ENCODE data around the gene RAD21L1. TPM values are rescaled to one million over a fixed set of nuclear protein-coding genes. Genes with fewer than 3 reads are reported as not detected.

RAD21L1 gene
- total RNA-seq, 1 donor from 2014 or later: not detected

DNA sequence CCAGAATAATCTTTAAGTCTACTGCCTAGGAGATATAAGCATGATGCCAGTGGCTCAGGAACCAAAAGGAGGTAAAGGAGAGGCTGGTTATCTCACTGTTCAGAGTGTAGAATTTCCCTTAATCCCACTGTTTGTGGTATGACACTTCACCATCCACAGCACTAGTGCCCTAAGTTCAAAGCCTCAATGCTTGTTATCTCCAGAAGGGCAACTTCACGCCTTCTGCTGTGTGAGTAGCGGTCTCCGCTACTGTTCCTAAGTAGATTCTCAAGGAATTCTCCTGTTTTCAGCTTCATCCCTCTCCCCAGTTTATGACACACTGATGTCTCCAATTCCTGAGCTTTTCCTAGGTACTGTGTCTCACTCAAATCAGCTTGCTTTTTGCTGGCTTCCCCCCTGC lies 26.6 kb downstream of the RAD21L1 start:
- intact Hi-C loops (cut with DNase I): no loop called here
- no peak for DNase-seq
- TF ChIP-seq, protein P1, sequence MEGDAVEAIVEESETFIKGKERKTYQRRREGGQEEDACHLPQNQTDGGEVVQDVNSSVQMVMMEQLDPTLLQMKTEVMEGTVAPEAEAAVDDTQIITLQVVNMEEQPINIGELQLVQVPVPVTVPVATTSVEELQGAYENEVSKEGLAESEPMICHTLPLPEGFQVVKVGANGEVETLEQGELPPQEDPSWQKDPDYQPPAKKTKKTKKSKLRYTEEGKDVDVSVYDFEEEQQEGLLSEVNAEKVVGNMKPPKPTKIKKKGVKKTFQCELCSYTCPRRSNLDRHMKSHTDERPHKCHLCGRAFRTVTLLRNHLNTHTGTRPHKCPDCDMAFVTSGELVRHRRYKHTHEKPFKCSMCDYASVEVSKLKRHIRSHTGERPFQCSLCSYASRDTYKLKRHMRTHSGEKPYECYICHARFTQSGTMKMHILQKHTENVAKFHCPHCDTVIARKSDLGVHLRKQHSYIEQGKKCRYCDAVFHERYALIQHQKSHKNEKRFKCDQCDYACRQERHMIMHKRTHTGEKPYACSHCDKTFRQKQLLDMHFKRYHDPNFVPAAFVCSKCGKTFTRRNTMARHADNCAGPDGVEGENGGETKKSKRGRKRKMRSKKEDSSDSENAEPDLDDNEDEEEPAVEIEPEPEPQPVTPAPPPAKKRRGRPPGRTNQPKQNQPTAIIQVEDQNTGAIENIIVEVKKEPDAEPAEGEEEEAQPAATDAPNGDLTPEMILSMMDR (IDR thresholded peaks at IDR 0.05): no peak

GRCh38 chr20:1254254-1254653 lies 28.4 kb downstream of the RAD21L1 start:
- H3K27me3 ChIP-seq (ENCODE audit: low read depth): peaks cover 5% of the 10 kb centered on the region
- H3K27ac ChIP-seq: no peak overlapping the region
- TF ChIP-seq, protein P1 (IDR thresholded peaks at IDR 0.05): no peak
- no peak for ATAC-seq
- H3K4me3 ChIP-seq: no peak overlapping the region
- intact Hi-C loops (cut with DNase I): no loop called here
- H3K36me3 ChIP-seq: no peaks in the 10 kb centered on the region
- H3K9me3 ChIP-seq: no peaks in the 10 kb centered on the region
- no peak for DNase-seq
- H3K4me1 ChIP-seq: no peaks in the 10 kb centered on the region

More for the DNA sequence above, 26.6 kb downstream of the RAD21L1 start:
- no peak for ATAC-seq
- peaks cover 5% of the 10 kb centered on the region for H3K27me3 ChIP-seq (ENCODE audit: low read depth)
- no peaks in the 10 kb centered on the region for H3K36me3 ChIP-seq
- no peaks in the 10 kb centered on the region for H3K9me3 ChIP-seq
- no peaks in the 10 kb centered on the region for H3K4me1 ChIP-seq
- H3K27ac ChIP-seq: no peak overlapping the region
- no peak overlapping the region for H3K4me3 ChIP-seq

- H3K27me3 ChIP-seq (ENCODE audit: low read depth): peaks cover 5% of the 10 kb centered on the region
- H3K27ac ChIP-seq: no peak overlapping the region
- no peaks in the 10 kb centered on the region for H3K9me3 ChIP-seq
- intact Hi-C loops (cut with DNase I): no loop called here
- ATAC-seq: no peak
- H3K4me1 ChIP-seq: no peaks in the 10 kb centered on the region
- TF ChIP-seq, protein P1 (IDR thresholded peaks at IDR 0.05): no peak
- H3K4me3 ChIP-seq: no peak overlapping the region
- no peaks in the 10 kb centered on the region for H3K36me3 ChIP-seq
- DNase-seq: no peak
Observed at GRCh38 chr20:1255675-1256074, 29.8 kb downstream of the RAD21L1 start.

- DNase-seq (no peak), ATAC-seq (no peak)
- no peak overlapping the region for H3K27ac ChIP-seq
- no peaks in the 10 kb centered on the region for H3K9me3 ChIP-seq
- H3K27me3 ChIP-seq (ENCODE audit: low read depth): no peaks in the 10 kb centered on the region
- H3K4me3 ChIP-seq: no peak overlapping the region
- intact Hi-C loops (cut with DNase I): no loop called here
- TF ChIP-seq, protein P1 (IDR thresholded peaks at IDR 0.05): no peak
- H3K36me3 ChIP-seq: no peaks in the 10 kb centered on the region
- H3K4me1 ChIP-seq: peaks cover 21% of the 10 kb centered on the region
Observed at GRCh38 chr20:1263853-1264252, 38.0 kb downstream of the RAD21L1 start.

DNA sequence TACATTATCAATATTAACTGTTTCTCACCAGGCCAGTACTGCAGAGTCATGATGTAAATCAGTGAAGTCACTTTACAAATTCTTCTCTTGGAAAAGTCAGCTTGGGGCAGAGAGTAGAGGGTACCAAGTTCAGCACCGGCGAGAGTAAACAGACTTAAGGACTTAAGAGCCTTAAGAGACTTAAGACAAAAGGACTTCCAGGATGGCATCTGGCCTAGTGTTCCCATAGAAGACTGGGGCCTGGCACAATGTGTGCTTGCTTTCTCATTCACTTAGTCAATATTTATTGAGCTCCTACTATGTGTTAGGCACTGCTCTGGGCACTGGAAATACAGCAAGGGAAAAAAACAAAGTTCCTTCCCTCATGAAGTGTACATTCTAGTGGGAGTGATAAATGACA lies 38.9 kb downstream of the RAD21L1 start:
- no peak for DNase-seq
- Histone ChIP-seq H3K9me3 (no peaks in the 10 kb centered on the region), H3K27me3 (ENCODE audit: low read depth) (no peaks in the 10 kb centered on the region), H3K27ac (no peak overlapping the region), H3K4me3 (no peak overlapping the region), H3K4me1 (peaks cover 21% of the 10 kb centered on the region), H3K36me3 (no peaks in the 10 kb centered on the region)
- TF ChIP-seq, protein P1 (IDR thresholded peaks at IDR 0.05): no peak
- intact Hi-C loops (cut with DNase I): no loop called here
- ATAC-seq: no peak

Data from lower lobe of right lung (tissue), 2 donors.